T-cell (primary cell): ENCODE measurements around the gene DKK3. TPM values are rescaled to one million over a fixed set of nuclear protein-coding genes. Genes with fewer than 3 reads are reported as not detected.

ENCODE experiments used
- ATAC-seq, 4 experiments: fragments of 200-7000 bp in 3 of 4; fragments of 150-1000 bp in 1 of 4; cut with Tn5 transposase; replicated peaks in 1 of 4; 1 replicate in 3 of 4; 2 replicates in 1 of 4; pipeline ENCODE4 v1.10.0; 2021; ENCODE audit warnings: moderate library complexity in 3 of 4, mild to moderate bottlenecking in 2 of 4, moderate number of reproducible peaks in 1 of 4
- CTCF ChIA-PET, 2 donors: fragments of 300-600 bp; sonication (Branson Sonifier 250); formaldehyde crosslinking; loops; one replicate each; lab custom pipeline; 2022; ENCODE audit warnings: antibody characterized with exemption in 2 of 2; lab: Charles Lee
- POLR2A ChIA-PET, 2 donors: fragments of 300-600 bp; sonication (Branson Sonifier 250); formaldehyde crosslinking; loops; one replicate each; lab custom pipeline; 2022; ENCODE audit warnings: antibody characterized with exemption in 2 of 2; lab: Charles Lee
- DNase-seq, 35 experiments: peaks; one replicate each; pipeline versions ENCODE4 v3.0.0 to v3.0.0-alpha.2; 2013 to 2023
- H3K27ac ChIP-seq: one replicate; pipeline ENCODE4 v1.5.1; 2013; ENCODE audit warnings: low read length
- H3K27me3 ChIP-seq, 2 experiments: replicated peaks in 1 of 2; 1 replicate in 1 of 2; 2 replicates in 1 of 2; pipeline versions ENCODE4 v1.6.1 to v1.7.0; 2013; ENCODE audit warnings: low read length in 1 of 2, mixed read lengths in 1 of 2; ENCODE audit not compliant: control insufficient read depth in 2 of 2, insufficient read depth in 2 of 2; ENCODE audit errors: extremely low read depth in 1 of 2
- H3K36me3 ChIP-seq, 2 donors: 1 replicate in 1 of 2; 2 replicates in 1 of 2; pipeline versions ENCODE4 v1.6.1 to v1.7.0; 2013; ENCODE audit warnings: low read length in 1 of 2; ENCODE audit not compliant: control insufficient read depth in 2 of 2, insufficient read depth in 1 of 2; ENCODE audit errors: extremely low read depth in 1 of 2
- H3K4me1 ChIP-seq, 2 experiments: 1 replicate in 1 of 2; 2 replicates in 1 of 2; pipeline versions ENCODE4 v1.6.1 to v1.7.0; 2013; ENCODE audit warnings: low read length in 2 of 2, mixed read lengths in 1 of 2; ENCODE audit not compliant: insufficient read depth in 2 of 2, control insufficient read depth in 1 of 2; ENCODE audit errors: extremely low read depth in 1 of 2
- H3K4me3 ChIP-seq, 2 donors: 1 replicate in 1 of 2; 2 replicates in 1 of 2; pipeline versions ENCODE4 v1.5.1 to v1.7.0; 2013; ENCODE audit warnings: mild to moderate bottlenecking in 2 of 2, low read length in 1 of 2, moderate library complexity in 1 of 2; ENCODE audit not compliant: control insufficient read depth in 1 of 2; ENCODE audit errors: extremely low read depth in 1 of 2
- H3K9me3 ChIP-seq: 2 replicates; pipeline ENCODE4 v1.7.0; 2013
- H3K27ac Mint-ChIP-seq, 2 donors: one replicate each; pipeline ENCODE4 v1.8.0; 2020 to 2021; ENCODE audit warnings: mild to moderate bottlenecking in 2 of 2, mixed read lengths in 2 of 2
- H3K27me3 Mint-ChIP-seq, 2 donors: one replicate each; pipeline ENCODE4 v1.8.0; 2021 to 2022; ENCODE audit warnings: mixed read lengths in 2 of 2
- H3K36me3 Mint-ChIP-seq: one replicate; pipeline ENCODE4 v1.8.0; 2021; ENCODE audit warnings: mixed read lengths
- H3K4me1 Mint-ChIP-seq, 3 donors: one replicate each; pipeline ENCODE4 v1.8.0; 2020 to 2022; ENCODE audit warnings: mixed read lengths in 3 of 3, mild to moderate bottlenecking in 1 of 3
- H3K4me3 Mint-ChIP-seq, 3 donors: one replicate each; pipeline ENCODE4 v1.8.0; 2020 to 2022; ENCODE audit warnings: mild to moderate bottlenecking in 3 of 3, mixed read lengths in 3 of 3, moderate library complexity in 3 of 3
- H3K9me3 Mint-ChIP-seq, 3 donors: one replicate each; pipeline ENCODE4 v1.8.0; 2020 to 2022; ENCODE audit warnings: mixed read lengths in 3 of 3
- WGBS: methylation state at CpG from one replicate; pipeline ENCODE4 v1.1.5; 2013; ENCODE audit warnings: missing lambda C conversion rate; ENCODE audit not compliant: insufficient coverage; 5-methylcytosine and 5-hydroxymethylcytosine counted together
- total RNA-seq, 35 experiments: library from RNA in 6 of 35; stranded (reverse) in 6 of 35; fragments of 120-200 nt in 1 of 35; gene quantifications; one replicate each; pipeline versions ENCODE4 v1.2.1 to v1.2.4 and lab custom pipeline; 2013 to 2026

The DKK3 gene
- total RNA-seq, 5 donors from 2014 or later (not counting 1 experiment from before 2014, with no cell fraction given) = 1.5 to 8.1 (median 2.7) TPM

GRCh38 chr11:11998091-11998781 is 10.2 kb downstream of the DKK3 start:
- Histone ChIP-seq H3K27ac (no peak overlapping the region), H3K9me3 (no peaks in the 10 kb centered on the region), H3K36me3 (no peaks in the 10 kb centered on the region), H3K4me1 (peaks cover 0 to 38% of the 10 kb centered on the region in 2 experiments), H3K4me3 (no peak overlapping the region), H3K27me3 (peaks cover 0 to 27% of the 10 kb centered on the region in 2 experiments)
- H3K27ac Mint-ChIP-seq = peak overlapping the region; percentile 19 to 37
- POLR2A ChIA-PET = no interaction called here
- H3K27me3 Mint-ChIP-seq = peaks cover 20 to 33% of the 10 kb centered on the region in 2 donors
- peak overlapping the region; percentile 37 to 62 (median 54) for H3K4me3 Mint-ChIP-seq
- DNase-seq (peak in 1 of 35 experiments; percentile 18), ATAC-seq (no peak)
- H3K4me1 Mint-ChIP-seq = peaks cover 17 to 24% (median 19%) of the 10 kb centered on the region in 3 donors
- H3K9me3 Mint-ChIP-seq = no peaks in the 10 kb centered on the region
- CTCF ChIA-PET = no interaction called here
- WGBS = 80% methylated on average over 1 of the region's 8 CpGs
- no peaks in the 10 kb centered on the region for H3K36me3 Mint-ChIP-seq

- WGBS = 20% methylated on average over 1 of the region's 3 CpGs
- ATAC-seq (no peak), DNase-seq (no peak)
- no peaks in the 10 kb centered on the region for H3K9me3 Mint-ChIP-seq
- H3K4me1 Mint-ChIP-seq = peaks cover 17 to 24% (median 19%) of the 10 kb centered on the region in 3 donors
- peak overlapping the region in 1 of 2 donors; percentile 72 for H3K27ac Mint-ChIP-seq
- H3K27ac ChIP-seq = no peak overlapping the region
- no peaks in the 10 kb centered on the region for H3K36me3 Mint-ChIP-seq
- CTCF ChIA-PET = no interaction called here
- H3K27me3 Mint-ChIP-seq = peaks cover 10 to 32% of the 10 kb centered on the region in 2 donors
- H3K27me3 ChIP-seq = peaks cover 0 to 29% of the 10 kb centered on the region in 2 experiments
- no peaks in the 10 kb centered on the region for H3K36me3 ChIP-seq
- no peaks in the 10 kb centered on the region for H3K9me3 ChIP-seq
- H3K4me3 ChIP-seq = no peak overlapping the region
- no peak overlapping the region for H3K4me3 Mint-ChIP-seq
- H3K4me1 ChIP-seq = peaks cover 0 to 38% of the 10 kb centered on the region in 2 experiments
- POLR2A ChIA-PET = no interaction called here
These were observed 11.4 kb downstream of the DKK3 start for GRCh38 chr11:11997049-11997322.

- DNase-seq = no peak
- Histone ChIP-seq H3K27ac (peak overlapping the region; percentile 68), H3K36me3 (no peaks in the 10 kb centered on the region), H3K4me3 (no peak overlapping the region), H3K27me3 (peaks cover 0 to 32% of the 10 kb centered on the region in 2 experiments), H3K4me1 (peaks cover 0 to 38% of the 10 kb centered on the region in 2 experiments), H3K9me3 (no peaks in the 10 kb centered on the region)
- peak overlapping the region in 1 of 2 donors; percentile 72 for H3K27ac Mint-ChIP-seq
- no peak overlapping the region for H3K4me3 Mint-ChIP-seq
- WGBS = 83% methylated on average over 5 of the region's 11 CpGs
- no peaks in the 10 kb centered on the region for H3K9me3 Mint-ChIP-seq
- no peaks in the 10 kb centered on the region for H3K36me3 Mint-ChIP-seq
- ChIA-PET CTCF (interaction anchor here in 1 of 2 donors (1.6 kb wide), 1 partner anchor 11 kb away, joined by 3 read pairs; no protein-coding TSS in a partner anchor), POLR2A (no interaction called here)
- H3K4me1 Mint-ChIP-seq = peaks cover 17 to 24% (median 19%) of the 10 kb centered on the region in 3 donors
- no peak for ATAC-seq
- peaks cover 14 to 27% of the 10 kb centered on the region in 2 donors for H3K27me3 Mint-ChIP-seq
These were observed 11.9 kb downstream of the DKK3 start for GRCh38 chr11:11996321-11997048.

- Mint-ChIP-seq H3K4me1 (peaks cover 17 to 24% (median 19%) of the 10 kb centered on the region in 3 donors), H3K4me3 (no peak overlapping the region), H3K9me3 (no peaks in the 10 kb centered on the region), H3K27me3 (peaks cover 15 to 27% of the 10 kb centered on the region in 2 donors), H3K36me3 (no peaks in the 10 kb centered on the region), H3K27ac (peak overlapping the region in 1 of 2 donors; percentile 72)
- peak in 28 of 35 experiments; percentile 6 to 61 (median 26) for DNase-seq
- no peaks in the 10 kb centered on the region for H3K36me3 ChIP-seq
- H3K9me3 ChIP-seq = no peaks in the 10 kb centered on the region
- 83% methylated on average over 3 of the region's 6 CpGs for WGBS
- peak overlapping the region; percentile 68 for H3K27ac ChIP-seq
- peaks cover 0 to 34% of the 10 kb centered on the region in 2 experiments for H3K27me3 ChIP-seq
- POLR2A ChIA-PET = no interaction called here
- H3K4me1 ChIP-seq = peaks cover 0 to 38% of the 10 kb centered on the region in 2 experiments
- no peak overlapping the region for H3K4me3 ChIP-seq
- ATAC-seq = peak; percentile 51 to 80 (median 68)
- CTCF ChIA-PET = interaction anchor here (1.0 to 1.6 kb wide), 2 partner anchors 10 to 63 kb away, joined by 3 read pairs; no protein-coding TSS in a partner anchor
These were observed 12.8 kb downstream of the DKK3 start for GRCh38 chr11:11995601-11996000.

GRCh38 chr11:11993839-11994238 is 14.6 kb downstream of the DKK3 start:
- H3K4me3 ChIP-seq = no peak overlapping the region
- peaks cover 0 to 34% of the 10 kb centered on the region in 2 experiments for H3K27me3 ChIP-seq
- no peaks in the 10 kb centered on the region for H3K9me3 ChIP-seq
- peaks cover 0 to 38% of the 10 kb centered on the region in 2 experiments for H3K4me1 ChIP-seq
- Mint-ChIP-seq H3K36me3 (no peaks in the 10 kb centered on the region), H3K4me3 (no peak overlapping the region), H3K9me3 (no peaks in the 10 kb centered on the region), H3K27me3 (peaks cover 15 to 25% of the 10 kb centered on the region in 2 donors), H3K4me1 (peaks cover 14 to 20% (median 15%) of the 10 kb centered on the region in 3 donors), H3K27ac (peak overlapping the region in 1 of 2 donors; percentile 55)
- ChIA-PET POLR2A (no interaction called here), CTCF (no interaction called here)
- 87% methylated on average over 6 of the region's 8 CpGs for WGBS
- no peak overlapping the region for H3K27ac ChIP-seq
- H3K36me3 ChIP-seq = no peaks in the 10 kb centered on the region
- DNase-seq (no peak), ATAC-seq (no peak)
